A549 treated with GW870086 at 1 μM for 4 hours (cell line): ENCODE results near the gene APEH. TPM values are rescaled to one million over a fixed set of nuclear protein-coding genes. Genes with fewer than 3 reads are reported as not detected.

Experiments
- total RNA-seq: library from RNA; stranded (reverse); fragments of 200-300 nt; extraction: Qiagen RNA extraction; gene quantifications from 5 replicates; pipeline ENCODE4 v1.2.3, GENCODE V29; 2022; ENCODE audit warnings: low read depth

Gene APEH
- total RNA-seq: 57.3 to 70.8 TPM (median 63.6 TPM) in 5 replicates

GRCh38 chr3:49673715-49674496 is at the start of gene APEH:
APEH (plus strand) TSS chr3:49674351; CDS start chr3:49674402, 51 bp downstream.

DNA sequence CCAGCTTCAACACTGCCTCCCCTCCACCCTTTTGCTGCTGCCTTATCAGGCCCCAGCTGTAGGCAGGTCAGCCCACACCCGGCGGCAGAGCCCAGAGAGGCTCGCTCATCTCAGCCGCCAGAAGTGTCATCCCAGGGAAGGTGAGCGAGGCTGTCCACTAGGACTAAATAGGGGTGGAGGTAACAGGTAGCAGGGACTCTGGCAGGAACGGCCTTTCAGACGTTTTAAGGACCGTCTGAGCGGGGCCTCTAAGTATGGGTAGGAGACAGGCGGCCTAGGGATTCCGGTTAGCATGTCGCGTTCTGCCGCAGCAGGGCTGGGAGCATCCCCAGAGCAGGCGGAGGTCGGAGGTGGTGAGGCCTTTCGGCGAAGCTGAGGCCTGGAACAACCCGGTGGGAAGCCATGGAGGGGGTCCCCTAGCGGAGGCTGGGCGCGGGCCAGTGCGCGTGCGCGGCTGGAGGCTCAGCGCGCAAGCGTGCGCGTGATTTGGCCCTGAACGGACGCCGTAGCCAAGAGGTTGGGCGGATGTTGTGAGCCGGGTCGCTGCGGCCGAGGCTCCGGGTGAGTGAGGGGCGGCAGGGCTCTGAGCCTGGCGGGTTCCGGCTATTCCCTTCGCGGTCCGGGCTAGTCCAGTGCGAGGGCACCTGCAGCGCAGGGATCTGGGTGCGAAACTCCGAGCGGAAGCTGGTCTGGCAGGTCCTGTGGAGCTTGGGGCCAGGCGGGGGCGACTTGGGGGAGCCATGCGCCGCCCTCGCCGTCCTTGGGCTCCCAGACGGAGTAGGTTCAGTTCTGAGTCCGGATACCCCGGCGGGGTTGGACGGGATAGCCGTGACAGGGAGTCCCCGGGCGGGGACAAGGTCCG is 15.1 kb downstream of the APEH start, which contains the start of the genes MST1 and RNF123:
TSS of gene MST1 (minus strand) at position 429 of the 862 bp plus-strand sequence. CDS start 783 bp downstream, outside the sequence.
TSS of gene RNF123 (plus strand) at position 512 of the 862 bp plus-strand sequence. CDS start 1,609 bp downstream, outside the sequence.

GRCh38 chr3:49719214-49719884 is 45.2 kb downstream of the APEH start, which contains the start of gene AMIGO3:
AMIGO3 (minus strand) TSS chr3:49719684; CDS start chr3:49719465, 219 bp downstream.

DNA sequence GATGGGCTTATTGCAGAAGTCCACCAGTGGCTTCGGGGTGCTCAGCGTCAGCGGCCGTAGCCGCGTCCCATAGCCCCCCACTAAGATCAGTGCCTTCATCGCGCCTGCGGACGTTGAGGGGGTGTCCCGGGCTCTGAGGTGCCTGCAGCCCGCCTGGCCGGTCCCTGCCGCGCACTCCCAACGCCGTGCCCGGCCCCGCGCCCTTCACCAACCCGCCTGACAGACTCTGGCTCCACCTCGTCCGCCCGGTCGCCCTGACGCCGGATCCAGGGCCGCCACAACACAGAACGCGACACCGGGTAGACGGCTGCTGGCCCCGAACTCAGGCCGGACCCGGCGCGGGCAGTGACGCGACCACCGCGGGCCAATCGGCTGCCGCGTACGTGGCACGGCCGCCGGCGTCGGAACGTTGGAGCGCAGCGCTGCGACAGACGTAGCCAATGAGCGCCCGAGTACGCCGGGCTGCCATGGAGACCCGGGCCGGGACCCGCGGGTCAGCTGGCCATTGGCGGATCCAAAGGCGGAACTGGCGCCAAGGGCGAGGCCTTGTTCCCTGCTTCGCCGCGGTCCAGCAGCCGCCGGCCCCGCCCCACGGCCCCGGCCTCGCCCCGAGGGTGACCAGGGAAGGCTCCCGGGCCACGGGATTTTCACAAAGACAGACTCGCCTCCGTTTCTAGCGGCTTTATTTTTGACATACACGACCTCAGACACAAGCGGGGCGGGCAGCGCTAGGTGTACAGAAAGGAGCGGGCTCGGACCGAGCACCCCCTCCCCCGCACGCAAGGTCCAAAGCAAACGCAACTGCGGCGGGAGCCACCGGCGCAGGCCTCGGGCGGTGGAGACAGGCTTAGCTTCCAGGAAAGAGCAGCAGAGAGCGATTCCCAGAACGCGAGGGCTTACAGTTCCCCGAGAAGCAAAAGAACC is 49.7 kb downstream of the APEH start, which contains the start of gene GMPPB:
TSS of gene GMPPB (minus strand) at position 324 of the 924 bp plus-strand sequence. CDS start at position 99, 225 bp downstream.

Other genes starting within 250 kb of the APEH start
- 5.1 to 7.0 TPM (median 6.2 TPM) in 5 replicates for gene NICN1, start 245.0 kb upstream of the APEH start, total RNA-seq
- 45.8 to 67.0 TPM (median 60.6 TPM) in 5 replicates for gene DAG1, start 204.1 kb upstream of the APEH start, total RNA-seq
- 0.05 to 0.22 TPM (median 0.15 TPM) in 5 replicates for gene BSN, start 119.9 kb upstream of the APEH start, total RNA-seq
- 1.2 to 2.2 TPM (median 1.7 TPM) in 5 replicates for gene MST1, start 15.1 kb downstream of the APEH start, total RNA-seq
- 10.2 to 15.0 TPM (median 13.6 TPM) in 5 replicates for gene RNF123, start 15.2 kb downstream of the APEH start, total RNA-seq
- 0.52 to 1.8 TPM (median 0.64 TPM) in 5 replicates for gene AMIGO3, start 45.3 kb downstream of the APEH start, total RNA-seq
- 14.9 to 18.9 TPM (median 18.2 TPM) in 5 replicates for gene GMPPB, start 49.6 kb downstream of the APEH start, total RNA-seq
- 19.7 to 24.1 TPM (median 21.3 TPM) in 5 replicates for gene IP6K1, start 112.2 kb downstream of the APEH start, total RNA-seq
- gene CDHR4, start 125.5 kb downstream of the APEH start, total RNA-seq: 0.21 to 0.52 TPM (median 0.32 TPM) in 4 of 5 replicates, not detected in the other
- gene INKA1, start 128.9 kb downstream of the APEH start, total RNA-seq: 1.1 to 2.3 TPM (median 1.9 TPM) in 5 replicates
- gene UBA7, start 139.6 kb downstream of the APEH start, total RNA-seq: 0.32 to 1.0 TPM (median 0.60 TPM) in 5 replicates
- gene TRAIP, start 182.2 kb downstream of the APEH start, total RNA-seq: 9.2 to 14.6 TPM (median 12.7 TPM) in 5 replicates
- gene CAMKV, start 195.6 kb downstream of the APEH start, total RNA-seq: 0.30 to 0.63 TPM (median 0.45 TPM) in 5 replicates
- gene MST1R, start 229.5 kb downstream of the APEH start, total RNA-seq: 5.4 to 8.4 TPM (median 7.7 TPM) in 5 replicates